Pancreas (tissue), 10 donors: ENCODE results near the gene PTPRF. TPM values are rescaled to one million over a fixed set of nuclear protein-coding genes. Genes with fewer than 3 reads are reported as not detected.

Experiments
- ATAC-seq, 4 donors: fragments of 200-7000 bp; cut with Tn5 transposase; one replicate each; pipeline versions ENCODE4 v1.8.0 to v1.9.1; 2020; ENCODE audit warnings: mild to moderate bottlenecking in 4 of 4, moderate library complexity in 4 of 4
- DNase-seq, 6 donors: peaks; one replicate each; pipeline ENCODE4 v3.0.0-alpha.2; 2020
- FAIRE-seq: peaks from 2 replicates; lab custom pipeline; 2012; peaks lifted over from hg19 to GRCh38; lab: Jason Lieb, UNC
- H3K27ac ChIP-seq, 4 donors: fragments of 200-600 bp; sonication (generic); 1 replicate in 3 of 4; 2 replicates in 1 of 4; pipeline versions ENCODE4 v1.5.0 to v1.8.0; 2020
- H3K27me3 ChIP-seq, 4 donors: fragments of 200-600 bp; one replicate each; pipeline ENCODE4 v1.8.0; 2021
- H3K36me3 ChIP-seq, 3 donors: fragments of 200-600 bp; sonication (generic) in 1 of 3; one replicate each; pipeline versions ENCODE4 v1.5.0 to v1.8.0; 2020 to 2021
- H3K4me1 ChIP-seq, 3 donors: fragments of 200-600 bp; one replicate each; pipeline ENCODE4 v1.8.0; 2021
- H3K4me3 ChIP-seq, 4 donors: fragments of 200-600 bp; sonication (generic) in 2 of 4; one replicate each; pipeline versions ENCODE4 v1.5.0 to v1.8.0; 2020 to 2021
- H3K9me3 ChIP-seq, 4 donors: fragments of 200-600 bp; one replicate each; pipeline ENCODE4 v1.8.0; 2021
- WGBS, 2 donors: extraction: QIAGEN DNeasy Blood & Tissue Kit; methylation state at CpG; one replicate each; pipeline ENCODE4 v1.1.7; 2013; 5-methylcytosine and 5-hydroxymethylcytosine counted together
- intact Hi-C, 3 donors: fragments of 100-400 bp; cut with DNase I; formaldehyde crosslinking; loops; one replicate each; pipeline versions ENCODE4 v1.11.1 to v1.14.2; 2022
- polyA plus RNA-seq, 2 donors: library from polyadenylated mRNA; stranded (reverse); fragments of 200-250 nt; gene quantifications; one replicate each; pipeline ENCODE4 v1.2.3, GENCODE V29; 2013
- total RNA-seq, 6 donors: library from RNA; stranded (reverse); fragmentation: NEBNext Ultra II Directional in 4 of 6; extraction: Animal tissue kit (Norgen Biotek cat#: 25700) in 4 of 6; gene quantifications; one replicate each; pipeline versions ENCODE4 v1.2.1 to v1.2.4, GENCODE V29; 2021 to 2023
- TF ChIP-seq, protein P1 (sequence below), 4 donors: fragments of 200-600 bp; sonication (generic) in 3 of 4; IDR thresholded peaks; one replicate each; pipeline versions ENCODE4 v1.5.0 to v1.8.0; 2021; ENCODE audit warnings: antibody characterized with exemption in 4 of 4
- donor health status: healthy with polysubstance abuse.
- donor health status: DM: no; HTN: no; CAD: no; lungs with moderate emphysema.
- donor health status: DM: no; HTN: no; CAD: no.
- donor health status: control.
- donor health status: control.
- donor health status: Bipolar disorder and iron deficiency.
- donor health status: DM: yes; HTN: yes; CAD: no.
- donor health status: DM: no; HTN: no; CAD: no.
- donor health status: DM: no; HTN: no; CAD: no.
- donor health status: DM: yes; HTN: yes; CAD: no.

The PTPRF gene
- total and polyA plus RNA-seq, 8 donors = 42.9 to 210 (median 129) TPM

GRCh38 chr1:43659212-43660166 is 128.8 kb downstream of the PTPRF start:
- intact Hi-C loops = no loop called here
- Histone ChIP-seq H3K27me3 (no peaks in the 10 kb centered on the region), H3K4me1 (no peaks in the 10 kb centered on the region), H3K9me3 (no peaks in the 10 kb centered on the region), H3K36me3 (peaks cover 10 to 84% (median 38%) of the 10 kb centered on the region in 3 donors), H3K4me3 (no peak overlapping the region), H3K27ac (no peak overlapping the region)
- DNase-seq = no peak
- no peak for FAIRE-seq
- TF ChIP-seq, protein P1, sequence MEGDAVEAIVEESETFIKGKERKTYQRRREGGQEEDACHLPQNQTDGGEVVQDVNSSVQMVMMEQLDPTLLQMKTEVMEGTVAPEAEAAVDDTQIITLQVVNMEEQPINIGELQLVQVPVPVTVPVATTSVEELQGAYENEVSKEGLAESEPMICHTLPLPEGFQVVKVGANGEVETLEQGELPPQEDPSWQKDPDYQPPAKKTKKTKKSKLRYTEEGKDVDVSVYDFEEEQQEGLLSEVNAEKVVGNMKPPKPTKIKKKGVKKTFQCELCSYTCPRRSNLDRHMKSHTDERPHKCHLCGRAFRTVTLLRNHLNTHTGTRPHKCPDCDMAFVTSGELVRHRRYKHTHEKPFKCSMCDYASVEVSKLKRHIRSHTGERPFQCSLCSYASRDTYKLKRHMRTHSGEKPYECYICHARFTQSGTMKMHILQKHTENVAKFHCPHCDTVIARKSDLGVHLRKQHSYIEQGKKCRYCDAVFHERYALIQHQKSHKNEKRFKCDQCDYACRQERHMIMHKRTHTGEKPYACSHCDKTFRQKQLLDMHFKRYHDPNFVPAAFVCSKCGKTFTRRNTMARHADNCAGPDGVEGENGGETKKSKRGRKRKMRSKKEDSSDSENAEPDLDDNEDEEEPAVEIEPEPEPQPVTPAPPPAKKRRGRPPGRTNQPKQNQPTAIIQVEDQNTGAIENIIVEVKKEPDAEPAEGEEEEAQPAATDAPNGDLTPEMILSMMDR (IDR thresholded peaks at IDR 0.05) = no peak
- 92 to 94% methylated on average over 14 of the region's 14 CpGs for WGBS, 2 donors
- no peak for ATAC-seq

GRCh38 chr1:43660355-43660754 is 129.7 kb downstream of the PTPRF start:
- H3K4me3 ChIP-seq = no peak overlapping the region
- peaks cover 10 to 88% (median 38%) of the 10 kb centered on the region in 3 donors for H3K36me3 ChIP-seq
- DNase-seq (no peak), FAIRE-seq (no peak), ATAC-seq (no peak)
- H3K27me3 ChIP-seq = no peaks in the 10 kb centered on the region
- H3K4me1 ChIP-seq = no peaks in the 10 kb centered on the region
- 81 to 88% methylated on average over 4 of the region's 4 CpGs for WGBS, 2 donors
- TF ChIP-seq, protein P1 (IDR thresholded peaks at IDR 0.05) = no peak
- H3K27ac ChIP-seq = no peak overlapping the region
- no peaks in the 10 kb centered on the region for H3K9me3 ChIP-seq
- intact Hi-C loops = no loop called here

GRCh38 chr1:43664369-43664768 is 133.7 kb downstream of the PTPRF start:
- no peak for FAIRE-seq
- WGBS, 2 donors = 87 to 89% methylated on average over 4 of the region's 4 CpGs
- no peak overlapping the region for H3K4me3 ChIP-seq
- no peaks in the 10 kb centered on the region for H3K4me1 ChIP-seq
- intact Hi-C loops = no loop called here
- no peak overlapping the region for H3K27ac ChIP-seq
- TF ChIP-seq, protein P1 (IDR thresholded peaks at IDR 0.05) = no peak
- H3K36me3 ChIP-seq = peaks cover 6 to 92% (median 61%) of the 10 kb centered on the region in 3 donors
- DNase-seq = no peak
- H3K27me3 ChIP-seq = no peaks in the 10 kb centered on the region
- no peaks in the 10 kb centered on the region for H3K9me3 ChIP-seq
- ATAC-seq = no peak

DNA sequence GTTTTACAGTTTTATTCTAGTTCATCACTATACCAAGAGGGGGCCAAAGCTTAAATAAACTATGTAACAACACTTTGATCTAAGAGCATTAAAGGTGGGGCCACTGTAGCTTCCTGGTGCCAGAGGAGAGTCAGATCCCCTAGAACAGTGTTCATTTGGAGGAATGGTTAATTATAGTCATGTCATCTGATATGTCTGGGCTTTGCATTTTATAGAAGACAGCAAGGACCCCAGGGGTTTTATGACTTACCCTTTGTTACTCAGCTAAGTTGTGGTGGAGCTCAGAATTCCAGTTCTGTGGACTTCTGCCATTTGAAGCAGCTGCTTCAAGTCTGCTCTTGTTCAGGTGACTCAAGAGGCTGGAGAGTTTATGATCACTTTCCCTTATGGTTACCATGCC is 135.9 kb downstream of the PTPRF start:
- no peaks in the 10 kb centered on the region for H3K9me3 ChIP-seq
- DNase-seq (no peak), ATAC-seq (no peak), FAIRE-seq (no peak)
- H3K27ac ChIP-seq = no peak overlapping the region
- H3K27me3 ChIP-seq = no peaks in the 10 kb centered on the region
- TF ChIP-seq, protein P1 (IDR thresholded peaks at IDR 0.05) = no peak
- no peaks in the 10 kb centered on the region for H3K4me1 ChIP-seq
- peaks cover 6 to 96% (median 72%) of the 10 kb centered on the region in 3 donors for H3K36me3 ChIP-seq
- intact Hi-C loops = no loop called here
- no peak overlapping the region for H3K4me3 ChIP-seq

DNA sequence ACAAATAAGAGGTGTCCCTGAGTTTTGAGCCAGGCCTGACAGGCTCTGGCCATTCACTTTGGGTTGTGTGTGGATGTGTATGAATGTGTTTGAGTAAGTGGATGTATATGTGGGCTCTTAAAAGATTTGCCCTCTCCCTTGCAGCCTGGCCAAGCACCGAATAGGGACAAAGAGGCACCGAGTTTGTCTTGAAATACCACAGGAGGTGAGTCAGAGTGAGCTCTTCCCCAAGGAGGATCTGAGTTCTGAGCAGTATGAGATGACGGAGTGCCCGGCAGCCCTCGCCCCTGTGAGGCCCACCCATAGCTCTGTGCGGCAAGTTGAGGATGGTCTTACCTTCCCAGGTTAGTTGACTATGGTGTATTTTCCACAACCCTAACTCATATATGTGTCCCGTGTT is 138.3 kb downstream of the PTPRF start:
- no peak for ATAC-seq
- WGBS, 2 donors = 91 to 97% methylated on average over 7 of the region's 7 CpGs
- Histone ChIP-seq H3K27ac (no peak overlapping the region), H3K9me3 (no peaks in the 10 kb centered on the region), H3K4me1 (no peaks in the 10 kb centered on the region), H3K36me3 (peaks cover 0 to 91% (median 54%) of the 10 kb centered on the region in 3 donors), H3K4me3 (no peak overlapping the region), H3K27me3 (no peaks in the 10 kb centered on the region)
- no peak for DNase-seq
- intact Hi-C loops = no loop called here
- TF ChIP-seq, protein P1 (IDR thresholded peaks at IDR 0.05) = no peak
- FAIRE-seq = no peak
